Activated CD4-positive, alpha-beta memory T cell treated with anti-CD3 and anti-CD28 coated beads, Interleukin-2, amount 10 ng/mL, durations not matched to agents 7 days and 5 days (primary cell): ENCODE measurements around the gene PRDM12. TPM values are rescaled to one million over a fixed set of nuclear protein-coding genes. Genes with fewer than 3 reads are reported as not detected.
A peak's percentile ranks its signal among the peaks of the same experiment; 100 is the strongest.

Experiments used
- CTCF ChIA-PET: fragments of 350-600 bp; sonication (Branson Sonifier 250); formaldehyde crosslinking; loops from one replicate; lab custom pipeline; 2021; ENCODE audit warnings: antibody characterized with exemption, inconsistent platforms; lab: Charles Lee
- POLR2A ChIA-PET: fragments of 350-600 bp; sonication (Branson Sonifier 250); formaldehyde crosslinking; loops from one replicate; lab custom pipeline; 2021; ENCODE audit warnings: antibody characterized with exemption; lab: Charles Lee
- DNase-seq: peaks from one replicate; pipeline ENCODE4 v3.0.0-alpha.2; 2020
- H3K27ac Mint-ChIP-seq: one replicate; pipeline ENCODE4 v1.8.0; 2021; ENCODE audit warnings: mild to moderate bottlenecking, mixed read lengths
- H3K27me3 Mint-ChIP-seq: one replicate; pipeline ENCODE4 v1.8.0; 2021; ENCODE audit warnings: mixed read lengths
- H3K36me3 Mint-ChIP-seq: one replicate; pipeline ENCODE4 v1.8.0; 2021; ENCODE audit warnings: low read depth, mixed read lengths
- H3K4me1 Mint-ChIP-seq: one replicate; pipeline ENCODE4 v1.8.0; 2021; ENCODE audit warnings: mixed read lengths
- H3K4me3 Mint-ChIP-seq: one replicate; pipeline ENCODE4 v1.8.0; 2021; ENCODE audit warnings: mild to moderate bottlenecking, mixed read lengths
- H3K9me3 Mint-ChIP-seq: one replicate; pipeline ENCODE4 v1.8.0; 2021; ENCODE audit warnings: mixed read lengths
- total RNA-seq, 2 experiments: library from RNA; stranded (reverse); gene quantifications; one replicate each; pipeline ENCODE4 v1.2.3, GENCODE V29; 2021

PRDM12 gene
- total RNA-seq, 2 experiments from 2014 or later, result not detected

GRCh38 chr9:130710822-130711352 lies 46.5 kb downstream of the PRDM12 start:
- DNase-seq, result no peak
- Mint-ChIP-seq H3K4me3 (no peak overlapping the region), H3K36me3 (peaks cover 2% of the 10 kb centered on the region), H3K4me1 (peaks cover 33% of the 10 kb centered on the region), H3K27ac (no peak overlapping the region), H3K27me3 (no peaks in the 10 kb centered on the region), H3K9me3 (no peaks in the 10 kb centered on the region)
- CTCF ChIA-PET, result interaction anchor here (0.7 to 3.0 kb wide), 3 partner anchors 11 to 560 kb away, joined by 3 to 25 read pairs (median 7); no protein-coding TSS in a partner anchor
- POLR2A ChIA-PET, result no interaction called here

- ChIA-PET POLR2A (no interaction called here), CTCF (interaction anchor here (0.7 to 3.0 kb wide), 2 partner anchors 11 to 559 kb away, joined by 7 to 25 read pairs; no protein-coding TSS in a partner anchor)
- Mint-ChIP-seq H3K4me3 (peak overlapping the region; percentile 35), H3K4me1 (peaks cover 38% of the 10 kb centered on the region), H3K9me3 (no peaks in the 10 kb centered on the region), H3K36me3 (peaks cover 2% of the 10 kb centered on the region), H3K27me3 (no peaks in the 10 kb centered on the region), H3K27ac (no peak overlapping the region)
- DNase-seq, result no peak
Observed at GRCh38 chr9:130711469-130711868, 47.1 kb downstream of the PRDM12 start.

- peaks cover 39% of the 10 kb centered on the region for H3K4me1 Mint-ChIP-seq
- CTCF ChIA-PET, result interaction anchor here (1.0 to 1.4 kb wide), 3 partner anchors 12 to 334 kb away, joined by 3 to 7 read pairs (median 3); partner anchors contain the start of gene EXOSC2
- H3K27ac Mint-ChIP-seq, result peak overlapping the region; percentile 90
- H3K9me3 Mint-ChIP-seq, result no peaks in the 10 kb centered on the region
- peak overlapping the region; percentile 86 for H3K4me3 Mint-ChIP-seq
- POLR2A ChIA-PET, result interaction anchor here (0.6 to 3.4 kb wide), 5 partner anchors 11 to 767 kb away, joined by 3 to 23 read pairs (median 3); partner anchors contain the start of gene EXOSC2
- no peaks in the 10 kb centered on the region for H3K36me3 Mint-ChIP-seq
- peak; percentile 97 for DNase-seq
- H3K27me3 Mint-ChIP-seq, result no peaks in the 10 kb centered on the region
Observed at GRCh38 chr9:130712564-130713285, 48.3 kb downstream of the PRDM12 start.

GRCh38 chr9:130713286-130713960 lies 49.0 kb downstream of the PRDM12 start:
- Mint-ChIP-seq H3K4me1 (peaks cover 39% of the 10 kb centered on the region), H3K36me3 (no peaks in the 10 kb centered on the region), H3K27ac (peak overlapping the region; percentile 80), H3K27me3 (no peaks in the 10 kb centered on the region), H3K9me3 (no peaks in the 10 kb centered on the region), H3K4me3 (peak overlapping the region; percentile 86)
- ChIA-PET CTCF (interaction anchor here (0.6 to 1.4 kb wide), 4 partner anchors 12 to 333 kb away, joined by 3 to 7 read pairs (median 3); partner anchors contain the start of gene EXOSC2), POLR2A (interaction anchor here (0.6 to 3.4 kb wide), 7 partner anchors 12 to 767 kb away, joined by 3 to 23 read pairs (median 3); partner anchors contain the start of gene EXOSC2)
- no peak for DNase-seq

- DNase-seq, result no peak
- POLR2A ChIA-PET, result interaction anchor here (0.8 to 3.4 kb wide), 4 partner anchors 11 to 262 kb away, joined by 3 to 23 read pairs (median 3); partner anchors contain the start of gene EXOSC2
- H3K36me3 Mint-ChIP-seq, result no peaks in the 10 kb centered on the region
- H3K4me3 Mint-ChIP-seq, result peak overlapping the region; percentile 86
- no peak overlapping the region for H3K27ac Mint-ChIP-seq
- no peaks in the 10 kb centered on the region for H3K27me3 Mint-ChIP-seq
- H3K4me1 Mint-ChIP-seq, result peaks cover 39% of the 10 kb centered on the region
- CTCF ChIA-PET, result interaction anchor here (0.8 to 1.7 kb wide), 5 partner anchors 9 to 283 kb away, joined by 3 to 11 read pairs (median 3); no protein-coding TSS in a partner anchor
- no peaks in the 10 kb centered on the region for H3K9me3 Mint-ChIP-seq
Observed at GRCh38 chr9:130714586-130715110, 50.3 kb downstream of the PRDM12 start.

- H3K4me1 Mint-ChIP-seq, result peaks cover 39% of the 10 kb centered on the region
- CTCF ChIA-PET, result interaction anchor here (0.9 to 1.7 kb wide), 4 partner anchors 10 to 283 kb away, joined by 3 to 11 read pairs (median 3); no protein-coding TSS in a partner anchor
- H3K36me3 Mint-ChIP-seq, result no peaks in the 10 kb centered on the region
- no peak for DNase-seq
- no peaks in the 10 kb centered on the region for H3K27me3 Mint-ChIP-seq
- POLR2A ChIA-PET, result interaction anchor here (0.8 to 3.4 kb wide), 4 partner anchors 10 to 262 kb away, joined by 3 to 23 read pairs (median 3); partner anchors contain the start of gene EXOSC2
- no peak overlapping the region for H3K4me3 Mint-ChIP-seq
- H3K27ac Mint-ChIP-seq, result no peak overlapping the region
- no peaks in the 10 kb centered on the region for H3K9me3 Mint-ChIP-seq
Observed at GRCh38 chr9:130715270-130715669, 50.9 kb downstream of the PRDM12 start.

GRCh38 chr9:130718562-130718961 lies 54.2 kb downstream of the PRDM12 start:
- DNase-seq, result no peak
- CTCF ChIA-PET, result no interaction called here
- H3K27ac Mint-ChIP-seq, result no peak overlapping the region
- no peaks in the 10 kb centered on the region for H3K9me3 Mint-ChIP-seq
- POLR2A ChIA-PET, result interaction anchor here (1.7 kb wide), 1 partner anchor 25 kb away, joined by 6 read pairs; the partner anchor contains the start of gene EXOSC2
- H3K4me3 Mint-ChIP-seq, result no peak overlapping the region
- H3K36me3 Mint-ChIP-seq, result no peaks in the 10 kb centered on the region
- H3K4me1 Mint-ChIP-seq, result peaks cover 29% of the 10 kb centered on the region
- H3K27me3 Mint-ChIP-seq, result no peaks in the 10 kb centered on the region

GRCh38 chr9:130720762-130721161 lies 56.4 kb downstream of the PRDM12 start:
- no peak overlapping the region for H3K4me3 Mint-ChIP-seq
- peaks cover 7% of the 10 kb centered on the region for H3K4me1 Mint-ChIP-seq
- no peaks in the 10 kb centered on the region for H3K9me3 Mint-ChIP-seq
- H3K36me3 Mint-ChIP-seq, result no peaks in the 10 kb centered on the region
- CTCF ChIA-PET, result no interaction called here
- H3K27me3 Mint-ChIP-seq, result no peaks in the 10 kb centered on the region
- POLR2A ChIA-PET, result no interaction called here
- no peak overlapping the region for H3K27ac Mint-ChIP-seq
- DNase-seq, result no peak

- no peak for DNase-seq
- Mint-ChIP-seq H3K36me3 (peaks cover 3% of the 10 kb centered on the region), H3K4me3 (no peak overlapping the region), H3K9me3 (no peaks in the 10 kb centered on the region), H3K27ac (no peak overlapping the region), H3K27me3 (no peaks in the 10 kb centered on the region), H3K4me1 (peaks cover 3% of the 10 kb centered on the region)
- ChIA-PET CTCF (interaction anchor here (0.7 kb wide), 1 partner anchor 161 kb away, joined by 3 read pairs; no protein-coding TSS in a partner anchor), POLR2A (no interaction called here)
Observed at GRCh38 chr9:130728721-130729120, 64.3 kb downstream of the PRDM12 start.

GRCh38 chr9:130729145-130729544 lies 64.8 kb downstream of the PRDM12 start:
- ChIA-PET CTCF (no interaction called here), POLR2A (no interaction called here)
- no peak for DNase-seq
- Mint-ChIP-seq H3K36me3 (peaks cover 3% of the 10 kb centered on the region), H3K4me1 (peaks cover 3% of the 10 kb centered on the region), H3K27me3 (no peaks in the 10 kb centered on the region), H3K9me3 (no peaks in the 10 kb centered on the region), H3K27ac (no peak overlapping the region), H3K4me3 (no peak overlapping the region)

GRCh38 chr9:130731355-130731754 lies 67.0 kb downstream of the PRDM12 start:
- peaks cover 3% of the 10 kb centered on the region for H3K36me3 Mint-ChIP-seq
- H3K4me1 Mint-ChIP-seq, result peaks cover 3% of the 10 kb centered on the region
- H3K4me3 Mint-ChIP-seq, result no peak overlapping the region
- H3K9me3 Mint-ChIP-seq, result no peaks in the 10 kb centered on the region
- no peaks in the 10 kb centered on the region for H3K27me3 Mint-ChIP-seq
- DNase-seq, result no peak
- CTCF ChIA-PET, result interaction anchor here (1.1 to 1.3 kb wide), 2 partner anchors 32 to 138 kb away, joined by 3 read pairs; no protein-coding TSS in a partner anchor
- H3K27ac Mint-ChIP-seq, result no peak overlapping the region
- POLR2A ChIA-PET, result interaction anchor here (1.2 kb wide), 1 partner anchor 19 kb away, joined by 4 read pairs; no protein-coding TSS in a partner anchor

GRCh38 chr9:130732136-130732535 lies 67.7 kb downstream of the PRDM12 start:
- POLR2A ChIA-PET, result interaction anchor here (1.2 kb wide), 1 partner anchor 19 kb away, joined by 4 read pairs; no protein-coding TSS in a partner anchor
- Mint-ChIP-seq H3K36me3 (peaks cover 3% of the 10 kb centered on the region), H3K4me3 (no peak overlapping the region), H3K27me3 (no peaks in the 10 kb centered on the region), H3K9me3 (no peaks in the 10 kb centered on the region), H3K27ac (no peak overlapping the region), H3K4me1 (peaks cover 3% of the 10 kb centered on the region)
- CTCF ChIA-PET, result interaction anchor here (1.1 to 1.3 kb wide), 2 partner anchors 33 to 137 kb away, joined by 3 read pairs; no protein-coding TSS in a partner anchor
- DNase-seq, result no peak
